H54 (cell line): ENCODE data around the gene DNAH10.
"Not testable (repeated sequence)": the region's sequence is repeated elsewhere in the genome, so short reads cannot be mapped to it uniquely, and the experiment has no call there.

Experiments used
- DNase-seq: peaks from one replicate; pipeline ENCODE4 v3.0.0; 2011; ENCODE audit warnings: low spot score, mixed read lengths; ENCODE audit not compliant: insufficient read length
- FAIRE-seq: peaks from 3 replicates; lab custom pipeline; 2011; peaks lifted over from hg19 to GRCh38; lab: Jason Lieb, UNC
- POLR2A ChIP-seq: IDR thresholded peaks from 2 replicates; pipeline ENCODE4 v1.6.1; 2011; ENCODE audit warnings: low read depth, mild to moderate bottlenecking, low read length

The DNAH10 gene

DNA sequence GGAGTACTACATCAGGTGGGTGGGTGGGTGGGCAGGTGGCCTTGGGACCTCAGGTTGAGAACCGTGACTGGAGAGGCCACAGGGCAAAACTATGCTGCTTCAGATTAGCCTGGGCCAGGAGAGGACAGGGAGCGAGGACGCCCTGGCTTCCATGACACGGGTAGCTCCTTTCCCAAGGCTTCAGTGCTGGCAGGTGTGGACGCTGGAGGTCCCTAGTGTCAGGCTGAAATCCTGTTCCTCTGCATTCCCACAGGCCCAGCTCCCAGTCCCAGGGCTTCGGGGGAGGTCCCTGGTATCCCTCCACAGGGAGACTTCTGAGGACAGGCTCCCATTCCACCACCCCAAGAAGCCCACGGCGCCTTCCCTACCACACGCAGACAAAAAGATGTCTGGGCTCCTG is 178.9 kb downstream of the DNAH10 start:
- DNase-seq (no peak), FAIRE-seq (no peak)
- no peak for TF ChIP-seq POLR2A

DNA sequence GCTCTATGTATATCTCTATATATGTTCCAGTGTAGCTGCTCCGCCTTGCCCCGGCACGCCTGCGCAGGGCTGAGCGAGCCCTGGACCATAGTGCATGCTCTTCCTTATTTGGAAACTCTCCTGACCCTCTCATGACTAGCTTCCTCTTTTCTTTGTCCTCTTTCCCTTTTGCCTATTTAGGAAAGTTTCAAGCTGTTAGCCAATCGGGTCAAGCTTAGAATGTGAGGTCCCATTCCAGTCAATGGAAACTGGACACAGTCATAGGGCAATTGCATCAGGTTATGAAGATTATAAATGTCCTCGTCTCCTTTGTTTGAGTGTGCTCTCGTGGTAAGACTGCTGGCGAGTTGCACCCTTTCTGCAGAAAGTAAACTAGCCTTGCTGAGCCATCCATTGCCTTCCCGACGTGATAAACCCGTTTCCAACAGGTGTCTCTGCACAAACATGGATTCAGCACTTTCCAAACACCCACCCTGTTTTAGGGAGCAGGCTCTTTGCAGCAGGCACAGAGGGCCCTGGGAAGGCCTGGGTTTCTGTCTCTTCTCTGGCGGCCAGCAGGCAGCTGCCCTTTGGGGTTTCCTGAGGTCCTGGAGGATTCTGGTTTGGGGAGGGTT is 179.6 kb downstream of the DNAH10 start:
- DNase-seq (no peak), FAIRE-seq (no peak)
- no peak for TF ChIP-seq POLR2A

DNA sequence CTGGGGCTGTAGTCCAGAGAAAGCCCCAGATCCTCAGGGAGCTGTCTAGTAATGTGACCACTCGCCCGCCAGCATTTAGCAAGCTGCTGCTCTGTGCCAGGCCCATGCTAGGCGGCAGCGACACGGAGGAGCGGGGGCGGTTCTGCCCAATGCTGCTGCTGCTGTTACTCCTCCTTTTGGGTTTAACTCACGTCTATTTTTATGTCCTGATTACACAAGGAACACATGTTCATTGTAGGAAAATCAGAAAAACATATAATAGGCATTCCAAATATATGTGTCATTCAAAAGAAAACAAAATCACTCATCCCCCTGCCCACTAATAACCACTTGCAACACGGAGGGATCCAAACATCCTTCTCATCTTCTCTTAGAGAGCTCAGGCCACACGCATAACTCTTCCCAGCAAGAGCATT is 180.1 kb downstream of the DNAH10 start:
- no peak for FAIRE-seq
- DNase-seq = peak; percentile 37
- no peak for TF ChIP-seq POLR2A

DNA sequence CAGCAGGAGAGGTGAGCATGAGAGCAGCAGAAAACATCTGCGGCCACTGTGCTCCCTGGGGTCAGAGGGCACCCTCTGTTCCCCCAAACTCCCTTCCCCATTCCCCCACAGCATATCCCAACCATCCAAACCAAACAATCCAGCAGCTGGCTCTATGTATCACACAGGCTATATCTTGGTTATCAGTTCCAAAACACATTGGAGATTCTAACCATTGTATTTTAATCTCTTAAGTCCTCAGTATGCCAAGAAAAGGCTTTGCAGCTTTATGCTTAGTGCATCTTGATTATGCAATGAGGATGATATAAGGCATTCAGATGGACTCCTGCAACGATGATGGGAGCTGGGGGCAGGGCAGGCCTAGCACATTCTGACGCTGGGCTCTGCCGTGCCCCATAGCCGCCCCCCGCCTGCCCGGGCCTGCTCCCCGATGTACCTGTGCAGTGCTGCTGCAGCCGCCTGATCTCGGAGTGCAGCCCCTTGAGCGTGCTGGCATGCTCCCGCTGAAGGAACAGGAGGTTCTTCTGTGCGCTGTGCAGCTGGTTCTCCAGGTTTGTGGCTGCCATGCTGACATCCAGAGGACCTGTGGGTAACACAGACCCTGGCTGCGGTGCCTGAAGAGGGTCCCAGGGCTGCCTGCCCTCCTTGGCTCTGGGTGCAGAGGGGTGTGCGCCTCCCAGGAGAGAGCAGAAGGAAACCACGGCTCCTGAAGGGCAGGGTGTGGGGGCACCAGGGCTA is 181.0 kb downstream of the DNAH10 start:
- no peak for TF ChIP-seq POLR2A
- DNase-seq (no peak), FAIRE-seq (no peak)

DNA sequence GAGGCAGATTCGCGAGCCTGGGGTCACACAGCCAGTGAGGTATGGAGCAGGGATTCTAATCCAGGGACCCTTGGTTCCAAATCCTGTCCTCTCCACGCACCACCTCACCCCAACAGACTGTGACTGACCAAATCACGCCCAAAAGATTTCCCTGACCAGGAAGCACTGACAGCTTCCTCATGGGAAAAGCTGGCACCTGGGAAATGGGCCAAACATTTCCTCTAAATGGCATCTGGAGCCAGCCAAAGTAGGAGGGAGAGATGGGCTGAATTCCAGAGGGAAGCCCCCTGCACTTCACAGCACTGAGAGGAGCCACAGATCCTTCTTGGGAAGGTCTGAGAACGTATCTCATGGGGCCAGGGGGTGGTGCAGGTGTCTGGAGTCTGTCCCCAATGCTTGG is 181.7 kb downstream of the DNAH10 start:
- FAIRE-seq (no peak), DNase-seq (no peak)
- TF ChIP-seq POLR2A = no peak

DNA sequence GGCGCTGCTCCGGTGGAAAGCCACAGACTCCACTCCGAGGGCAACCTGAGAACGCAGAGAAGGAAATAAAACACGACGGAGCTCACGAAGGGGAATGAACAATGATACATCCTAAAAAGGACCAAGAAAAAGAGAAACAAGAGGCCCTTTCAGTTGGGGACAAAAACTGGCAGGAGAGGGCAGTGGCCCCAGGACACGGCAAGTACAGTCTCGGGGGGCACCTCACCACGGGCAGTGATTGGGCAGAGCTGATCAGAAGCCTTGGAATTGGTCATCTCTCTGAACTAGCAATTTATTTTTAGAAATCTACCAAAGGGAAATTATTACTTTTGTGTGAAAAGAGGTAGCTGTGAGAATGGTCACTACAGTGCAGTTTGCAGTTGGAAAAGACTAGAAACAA is 182.6 kb downstream of the DNAH10 start:
- no peak for TF ChIP-seq POLR2A
- DNase-seq (no peak), FAIRE-seq (no peak)

DNA sequence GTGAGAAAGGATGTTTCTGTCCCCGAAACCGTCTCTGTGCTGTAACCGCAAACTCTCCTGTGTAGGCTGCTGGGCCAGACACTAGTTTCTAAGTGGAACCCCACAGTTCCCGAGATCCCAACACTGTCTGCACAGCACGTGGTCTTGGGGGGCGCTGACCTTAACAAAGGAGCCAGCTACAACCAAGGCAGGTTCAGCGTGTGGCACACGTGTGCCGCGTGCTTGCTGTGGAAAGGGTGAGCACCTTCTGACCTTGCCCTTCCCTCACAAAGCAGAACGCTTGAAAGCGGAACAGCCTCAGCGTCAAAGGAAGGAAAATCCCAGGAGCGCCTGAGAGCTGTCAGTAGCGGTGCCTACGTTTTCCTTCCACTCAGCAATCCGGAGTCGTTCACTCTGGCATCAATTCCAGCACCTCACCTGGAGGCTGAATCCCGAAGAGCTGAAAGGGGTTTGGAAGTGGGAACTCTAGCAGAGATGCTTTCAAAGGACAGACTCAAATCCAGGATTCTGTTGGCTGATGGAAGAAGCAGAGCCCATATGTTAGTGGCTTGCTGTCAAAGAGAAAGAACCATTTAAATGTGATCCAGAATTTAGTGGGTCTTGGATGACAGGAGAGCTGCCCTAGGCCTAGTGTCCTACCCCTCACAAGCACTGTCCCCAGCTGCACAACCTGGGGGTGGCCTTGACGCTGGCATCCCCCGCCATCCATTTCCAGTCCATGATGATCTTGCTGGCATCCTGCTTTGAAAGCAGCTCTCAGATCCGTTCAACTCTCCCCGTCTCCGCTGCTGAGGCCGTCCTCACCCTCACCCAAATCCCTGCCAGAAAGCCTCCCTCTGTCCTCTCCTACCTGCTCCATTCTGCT is 183.4 kb downstream of the DNAH10 start:
- FAIRE-seq (no peak), DNase-seq (no peak)
- TF ChIP-seq POLR2A = no peak

DNA sequence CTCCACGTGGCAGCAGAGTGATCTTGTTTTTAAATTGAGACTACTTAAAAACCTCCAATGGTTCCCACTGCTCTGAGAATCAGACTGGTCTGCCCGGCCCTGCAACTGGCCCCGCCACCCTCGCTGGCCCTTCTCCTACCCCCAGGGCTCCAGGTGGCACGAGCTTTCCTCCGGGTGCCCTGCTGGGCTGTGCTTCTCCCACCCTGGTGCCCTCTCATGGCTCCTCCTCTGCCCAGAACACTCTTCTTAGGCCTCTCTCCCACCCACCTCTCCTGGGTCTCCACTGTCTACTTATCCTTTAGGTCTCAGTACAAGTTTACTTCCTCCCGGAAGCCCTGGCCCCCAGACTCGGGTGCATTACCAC is 184.0 kb downstream of the DNAH10 start:
- DNase-seq = no peak
- no peak for TF ChIP-seq POLR2A
- FAIRE-seq = no peak

DNA sequence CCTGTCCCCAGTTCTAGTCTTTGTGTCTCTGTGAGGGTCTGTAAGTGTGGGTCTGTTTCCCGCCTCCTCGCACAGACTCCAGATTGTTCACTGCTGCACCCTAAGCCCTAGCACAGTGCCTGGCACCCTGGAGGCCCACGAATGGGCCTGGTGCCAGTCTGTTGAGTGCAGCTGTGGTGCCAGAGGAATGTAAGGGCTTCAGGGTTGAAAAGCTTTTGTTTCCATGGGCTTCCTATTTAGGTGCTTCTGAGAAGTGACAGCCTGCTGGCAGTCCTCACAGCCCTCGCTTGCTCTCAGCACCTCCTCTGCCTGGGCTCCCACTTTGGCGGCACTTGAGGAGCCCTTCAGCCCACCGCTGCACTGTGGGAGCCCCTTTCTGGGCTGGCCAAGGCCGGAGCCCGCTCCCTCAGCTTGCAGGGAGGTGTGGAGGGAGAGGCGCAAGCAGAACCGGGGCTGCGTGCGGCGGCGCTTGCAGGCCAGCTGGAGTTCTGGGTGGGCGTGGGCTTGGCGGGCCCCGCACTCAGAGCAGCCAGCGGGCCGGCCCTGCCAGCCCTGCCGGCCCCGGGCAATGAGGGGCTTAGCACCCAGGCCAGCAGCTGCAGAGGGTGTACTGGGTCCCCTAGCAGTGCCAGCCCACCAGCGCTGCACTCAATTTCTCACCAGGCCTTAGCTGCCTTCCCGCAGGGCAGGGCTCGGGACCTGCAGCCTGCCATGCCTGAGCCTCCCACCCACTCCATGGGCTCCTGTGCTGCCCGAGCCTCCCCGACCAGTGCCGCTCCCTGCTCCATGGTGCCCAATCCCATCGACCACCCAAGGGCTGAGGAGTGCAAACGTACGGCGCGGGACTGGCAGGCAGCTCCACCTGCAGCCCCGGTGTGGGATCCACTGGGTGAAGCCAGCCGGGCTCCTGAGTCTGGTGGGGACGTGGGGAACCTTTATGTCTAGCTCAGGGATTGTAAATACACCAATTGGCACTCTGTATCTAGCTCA is 184.7 kb downstream of the DNAH10 start:
- not testable (repeated sequence) for FAIRE-seq, DNase-seq

DNA sequence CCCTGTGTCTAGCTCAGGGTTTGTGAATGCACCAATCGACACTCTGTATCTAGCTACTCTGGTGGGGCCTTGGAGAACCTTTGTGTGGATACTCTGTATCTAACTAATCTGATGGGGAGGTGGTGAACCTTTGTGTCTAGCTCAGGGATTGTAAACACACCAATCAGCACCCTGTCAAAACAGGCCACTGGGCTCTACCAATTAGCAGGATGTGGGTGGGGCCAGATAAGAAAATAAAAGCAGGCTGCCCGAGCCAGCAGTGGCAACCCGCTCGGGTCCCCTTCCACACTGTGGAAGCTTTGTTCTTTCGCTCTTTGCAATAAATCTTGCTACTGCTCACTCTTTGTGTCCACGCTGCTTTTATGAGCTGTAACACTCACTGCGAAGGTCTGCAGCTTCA is 185.4 kb downstream of the DNAH10 start:
- FAIRE-seq, DNase-seq: not testable (repeated sequence)

DNA sequence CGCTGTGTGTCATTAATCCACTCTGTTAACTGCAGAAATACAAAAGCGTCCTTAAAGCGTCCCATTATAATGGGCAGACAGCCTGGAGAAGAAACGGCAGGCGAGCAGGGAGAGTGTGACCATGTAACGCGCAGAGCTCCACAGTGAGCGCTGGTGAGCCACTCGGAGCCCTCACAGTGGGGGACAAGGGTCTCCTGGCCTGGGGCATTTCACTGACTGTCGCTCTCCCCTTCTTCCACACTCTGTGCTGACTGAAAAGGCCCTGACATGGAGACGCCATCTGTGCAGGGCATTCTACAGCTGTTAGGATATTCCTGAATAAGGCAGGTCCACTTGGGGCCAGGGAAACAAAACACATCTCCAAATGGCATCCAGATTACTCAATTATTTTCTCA is 186.3 kb downstream of the DNAH10 start:
- no peak for FAIRE-seq

DNA sequence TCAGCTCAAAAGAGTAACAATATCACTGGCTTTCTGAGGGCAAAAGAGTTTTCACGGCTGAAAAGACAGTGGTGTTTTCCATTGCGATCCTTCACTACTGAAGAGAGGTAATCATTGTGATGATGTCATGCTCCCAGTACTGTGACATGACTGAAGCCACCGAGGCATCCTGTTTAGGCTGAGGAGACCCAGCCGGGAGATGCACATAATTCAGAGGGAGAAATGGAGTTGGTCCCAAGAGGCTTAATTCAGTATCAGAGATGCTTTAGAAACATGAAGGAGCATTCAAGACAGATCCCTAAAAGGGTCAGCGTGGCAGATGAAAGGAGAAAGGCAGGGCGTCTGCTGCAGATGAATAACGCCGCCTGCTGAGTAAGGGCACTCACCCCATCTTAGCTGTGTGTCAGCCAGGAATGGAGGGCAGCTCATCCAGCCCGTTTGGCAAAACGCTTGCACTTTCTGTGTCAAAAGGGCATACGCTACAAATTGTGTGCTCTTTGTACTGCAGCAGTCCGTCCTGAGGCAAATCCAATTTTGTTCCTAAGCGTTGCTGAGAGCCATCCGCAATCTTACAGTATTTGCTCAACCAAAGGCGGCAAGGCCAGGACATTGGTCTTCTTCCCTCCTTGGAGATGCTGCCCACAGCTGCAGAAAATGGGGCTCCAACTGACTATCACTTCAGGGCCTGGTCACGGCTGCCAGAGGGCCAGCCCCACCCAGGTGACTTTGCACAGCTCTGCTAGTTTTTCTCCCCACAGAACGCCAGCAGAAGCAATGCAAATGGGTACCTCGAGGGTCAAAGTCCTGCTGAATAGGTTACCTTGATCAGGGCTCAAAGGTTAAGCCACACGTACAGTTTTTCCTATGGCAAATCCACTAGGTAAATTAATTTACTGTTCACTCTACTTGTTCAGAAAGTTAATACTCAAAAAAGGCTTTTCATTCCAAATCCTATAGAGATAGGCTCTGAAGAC is 187.0 kb downstream of the DNAH10 start:
- no peak for TF ChIP-seq POLR2A
- DNase-seq (no peak), FAIRE-seq (no peak)

More for the DNA sequence above, 186.3 kb downstream of the DNAH10 start:
- TF ChIP-seq POLR2A = no peak
- no peak for DNase-seq
